ENCODE results near the gene NUP58. TPM values are rescaled to one million over a fixed set of nuclear protein-coding genes. Genes with fewer than 3 reads are reported as not detected.

Gene NUP58
- total and polyA plus RNA-seq, 9 of the 15 experiments (the other 6 are each of a cell fraction or from before 2014, with no cell fraction given): 12.5 to 98.0 (median 42.6) TPM

DNA sequence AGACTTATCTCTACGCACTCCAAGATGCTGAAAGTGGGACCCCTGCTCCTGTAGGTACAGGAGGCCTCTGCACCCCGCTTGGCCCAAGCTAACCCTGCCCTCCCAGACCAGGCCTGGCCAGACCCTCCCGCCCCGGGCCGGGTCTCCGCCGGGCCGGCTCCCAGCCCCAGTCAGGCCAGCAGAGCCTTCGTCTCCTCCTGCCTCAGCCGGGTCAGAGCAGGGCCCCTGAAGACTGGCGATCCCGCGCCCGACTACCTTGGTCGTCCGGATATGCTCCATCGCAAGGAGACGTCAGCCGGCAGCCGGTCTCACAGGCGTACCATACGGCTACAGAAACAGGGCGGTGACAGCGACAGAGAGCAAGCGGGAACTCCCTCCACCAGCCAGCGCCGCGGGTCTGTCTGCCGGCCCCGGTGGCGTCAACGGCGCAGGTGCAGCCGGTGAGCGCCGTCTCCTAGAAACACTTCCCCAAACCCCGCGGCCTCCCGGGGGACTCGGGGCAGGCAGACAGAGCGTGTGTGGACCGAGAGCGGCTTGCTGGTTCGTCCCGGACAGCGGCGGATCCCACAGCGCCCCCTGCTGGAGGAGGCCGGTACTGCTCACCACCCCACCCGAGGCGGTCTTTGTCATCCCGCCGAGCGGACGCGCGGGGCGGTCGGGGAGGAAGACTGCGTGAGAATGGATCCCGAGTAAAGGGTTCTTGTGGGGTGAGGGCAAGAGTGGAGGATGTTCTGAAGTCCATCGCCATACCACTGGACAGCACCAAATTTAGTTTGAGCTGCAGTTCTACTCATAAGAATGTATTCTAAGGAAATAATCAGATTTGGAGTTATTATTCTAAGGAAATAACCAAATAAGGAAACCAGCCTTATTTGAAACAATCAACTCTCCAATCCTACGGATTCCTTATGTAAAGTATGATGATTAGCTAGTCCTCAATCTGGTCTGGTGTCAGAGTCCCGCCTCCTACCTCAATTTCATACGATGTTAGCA lies 14.2 kb upstream of the NUP58 start, which contains the start of gene MTMR6 (continued):
- no peak; the same call in 1 of the 2 replicates for TF ChIP-seq ETS1 (conservative IDR thresholded peaks at IDR 0.05; ENCODE audit: control insufficient read depth, low read depth, low read length)
- TF ChIP-seq, protein P1, sequence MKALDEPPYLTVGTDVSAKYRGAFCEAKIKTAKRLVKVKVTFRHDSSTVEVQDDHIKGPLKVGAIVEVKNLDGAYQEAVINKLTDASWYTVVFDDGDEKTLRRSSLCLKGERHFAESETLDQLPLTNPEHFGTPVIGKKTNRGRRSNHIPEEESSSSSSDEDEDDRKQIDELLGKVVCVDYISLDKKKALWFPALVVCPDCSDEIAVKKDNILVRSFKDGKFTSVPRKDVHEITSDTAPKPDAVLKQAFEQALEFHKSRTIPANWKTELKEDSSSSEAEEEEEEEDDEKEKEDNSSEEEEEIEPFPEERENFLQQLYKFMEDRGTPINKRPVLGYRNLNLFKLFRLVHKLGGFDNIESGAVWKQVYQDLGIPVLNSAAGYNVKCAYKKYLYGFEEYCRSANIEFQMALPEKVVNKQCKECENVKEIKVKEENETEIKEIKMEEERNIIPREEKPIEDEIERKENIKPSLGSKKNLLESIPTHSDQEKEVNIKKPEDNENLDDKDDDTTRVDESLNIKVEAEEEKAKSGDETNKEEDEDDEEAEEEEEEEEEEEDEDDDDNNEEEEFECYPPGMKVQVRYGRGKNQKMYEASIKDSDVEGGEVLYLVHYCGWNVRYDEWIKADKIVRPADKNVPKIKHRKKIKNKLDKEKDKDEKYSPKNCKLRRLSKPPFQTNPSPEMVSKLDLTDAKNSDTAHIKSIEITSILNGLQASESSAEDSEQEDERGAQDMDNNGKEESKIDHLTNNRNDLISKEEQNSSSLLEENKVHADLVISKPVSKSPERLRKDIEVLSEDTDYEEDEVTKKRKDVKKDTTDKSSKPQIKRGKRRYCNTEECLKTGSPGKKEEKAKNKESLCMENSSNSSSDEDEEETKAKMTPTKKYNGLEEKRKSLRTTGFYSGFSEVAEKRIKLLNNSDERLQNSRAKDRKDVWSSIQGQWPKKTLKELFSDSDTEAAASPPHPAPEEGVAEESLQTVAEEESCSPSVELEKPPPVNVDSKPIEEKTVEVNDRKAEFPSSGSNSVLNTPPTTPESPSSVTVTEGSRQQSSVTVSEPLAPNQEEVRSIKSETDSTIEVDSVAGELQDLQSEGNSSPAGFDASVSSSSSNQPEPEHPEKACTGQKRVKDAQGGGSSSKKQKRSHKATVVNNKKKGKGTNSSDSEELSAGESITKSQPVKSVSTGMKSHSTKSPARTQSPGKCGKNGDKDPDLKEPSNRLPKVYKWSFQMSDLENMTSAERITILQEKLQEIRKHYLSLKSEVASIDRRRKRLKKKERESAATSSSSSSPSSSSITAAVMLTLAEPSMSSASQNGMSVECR (CRISPR knock-in tag; IDR thresholded peaks at IDR 0.05): 0 out of 2 replicates have a peak, but pooled peaks have one; percentile 35
- TF ChIP-seq NR2C2 (CRISPR knock-in tag; IDR thresholded peaks at IDR 0.05): 0 out of 2 replicates have a peak, but pooled peaks have one; percentile 33
- no peak for TF ChIP-seq NR2C2 (tag; IDR thresholded peaks at IDR 0.05)
- peak; percentile 29; the same call in 1 of the 2 replicates for TF ChIP-seq TOE1 (IDR thresholded peaks at IDR 0.05; ENCODE audit: borderline replicate concordance)
- no peak for TF ChIP-seq TOE1 (CRISPR knock-in tag; IDR thresholded peaks at IDR 0.05; ENCODE audit: borderline replicate concordance, low read depth)
- TF ChIP-seq, protein P2, sequence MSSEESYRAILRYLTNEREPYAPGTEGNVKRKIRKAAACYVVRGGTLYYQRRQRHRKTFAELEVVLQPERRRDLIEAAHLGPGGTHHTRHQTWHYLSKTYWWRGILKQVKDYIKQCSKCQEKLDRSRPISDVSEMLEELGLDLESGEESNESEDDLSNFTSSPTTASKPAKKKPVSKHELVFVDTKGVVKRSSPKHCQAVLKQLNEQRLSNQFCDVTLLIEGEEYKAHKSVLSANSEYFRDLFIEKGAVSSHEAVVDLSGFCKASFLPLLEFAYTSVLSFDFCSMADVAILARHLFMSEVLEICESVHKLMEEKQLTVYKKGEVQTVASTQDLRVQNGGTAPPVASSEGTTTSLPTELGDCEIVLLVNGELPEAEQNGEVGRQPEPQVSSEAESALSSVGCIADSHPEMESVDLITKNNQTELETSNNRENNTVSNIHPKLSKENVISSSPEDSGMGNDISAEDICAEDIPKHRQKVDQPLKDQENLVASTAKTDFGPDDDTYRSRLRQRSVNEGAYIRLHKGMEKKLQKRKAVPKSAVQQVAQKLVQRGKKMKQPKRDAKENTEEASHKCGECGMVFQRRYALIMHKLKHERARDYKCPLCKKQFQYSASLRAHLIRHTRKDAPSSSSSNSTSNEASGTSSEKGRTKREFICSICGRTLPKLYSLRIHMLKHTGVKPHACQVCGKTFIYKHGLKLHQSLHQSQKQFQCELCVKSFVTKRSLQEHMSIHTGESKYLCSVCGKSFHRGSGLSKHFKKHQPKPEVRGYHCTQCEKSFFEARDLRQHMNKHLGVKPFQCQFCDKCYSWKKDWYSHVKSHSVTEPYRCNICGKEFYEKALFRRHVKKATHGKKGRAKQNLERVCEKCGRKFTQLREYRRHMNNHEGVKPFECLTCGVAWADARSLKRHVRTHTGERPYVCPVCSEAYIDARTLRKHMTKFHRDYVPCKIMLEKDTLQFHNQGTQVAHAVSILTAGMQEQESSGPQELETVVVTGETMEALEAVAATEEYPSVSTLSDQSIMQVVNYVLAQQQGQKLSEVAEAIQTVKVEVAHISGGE (CRISPR knock-in tag; IDR thresholded peaks at IDR 0.05): no peak
- peak; percentile 15 to 53 for TF ChIP-seq E2F6 (IDR thresholded peaks at IDR 0.05; ENCODE audit: borderline replicate concordance in 1 of 2, extremely low read depth in 1 of 2, insufficient read depth in 1 of 2, insufficient read length in 1 of 2, low read depth in 1 of 2, low read length in 1 of 2, poor library complexity in 1 of 2, severe bottlenecking in 1 of 2)
- TF ChIP-seq BMI1 (IDR thresholded peaks at IDR 0.05; ENCODE audit: low read length): no peak
- peak; percentile 90 for TF ChIP-seq HINFP (tag; conservative IDR thresholded peaks at IDR 0.05; ENCODE audit: low read depth)
- peak in 1 of 2 experiments; percentile 24; a peak in 1 of 4 replicates for TF ChIP-seq RCOR1 (IDR thresholded peaks at IDR 0.05; ENCODE audit: borderline replicate concordance in 1 of 2, low read depth in 2 of 2, low read length in 2 of 2)
